Measurements from ENCODE around the gene IFNG. TPM values are rescaled to one million over a fixed set of nuclear protein-coding genes. Genes with fewer than 3 reads are reported as not detected.

Gene IFNG
- total RNA-seq, 2 experiments from 2014 or later, result 2.8 to 3.4 TPM

GRCh38 chr12:68158432-68158831 lies 1.1 kb downstream of the IFNG start:
- H3K9me3 Mint-ChIP-seq, result no peaks in the 10 kb centered on the region
- H3K4me1 Mint-ChIP-seq, result peaks cover 15% of the 10 kb centered on the region
- peak; percentile 44 for DNase-seq
- H3K4me3 Mint-ChIP-seq, result no peak overlapping the region
- peaks cover 2% of the 10 kb centered on the region for H3K36me3 Mint-ChIP-seq (ENCODE audit: low read depth)
- H3K27ac Mint-ChIP-seq, result no peak overlapping the region
- H3K27me3 Mint-ChIP-seq, result no peaks in the 10 kb centered on the region
- ChIA-PET CTCF (interaction anchor here (0.6 to 4.2 kb wide), 31 partner anchors 9 to 890 kb away, joined by 3 to 19 read pairs (median 4); no protein-coding TSS in a partner anchor), POLR2A (interaction anchor here (0.5 to 1.1 kb wide), 3 partner anchors 38 to 654 kb away, joined by 3 to 4 read pairs (median 3); no protein-coding TSS in a partner anchor)

GRCh38 chr12:68157380-68157779 lies 2.2 kb downstream of the IFNG start:
- peaks cover 15% of the 10 kb centered on the region for H3K4me1 Mint-ChIP-seq
- H3K36me3 Mint-ChIP-seq (ENCODE audit: low read depth), result peaks cover 2% of the 10 kb centered on the region
- CTCF ChIA-PET, result interaction anchor here (0.7 to 4.2 kb wide), 22 partner anchors 8 to 790 kb away, joined by 3 to 19 read pairs (median 6); no protein-coding TSS in a partner anchor

GRCh38 chr12:68156636-68157035 lies 2.9 kb downstream of the IFNG start:
- H3K4me3 Mint-ChIP-seq, result no peak overlapping the region
- CTCF ChIA-PET, result interaction anchor here (0.7 to 4.2 kb wide), 10 partner anchors 12 to 790 kb away, joined by 3 to 19 read pairs (median 7); no protein-coding TSS in a partner anchor
- POLR2A ChIA-PET, result interaction anchor here (0.6 to 0.7 kb wide), 2 partner anchors 21 to 64 kb away, joined by 3 to 6 read pairs; no protein-coding TSS in a partner anchor
- H3K4me1 Mint-ChIP-seq, result peaks cover 15% of the 10 kb centered on the region
- no peaks in the 10 kb centered on the region for H3K9me3 Mint-ChIP-seq
- H3K36me3 Mint-ChIP-seq (ENCODE audit: low read depth), result peaks cover 2% of the 10 kb centered on the region
- no peaks in the 10 kb centered on the region for H3K27me3 Mint-ChIP-seq
- no peak for DNase-seq
- no peak overlapping the region for H3K27ac Mint-ChIP-seq

More at GRCh38 chr12:68157380-68157779, 2.2 kb downstream of the IFNG start:
- H3K9me3 Mint-ChIP-seq, result no peaks in the 10 kb centered on the region
- POLR2A ChIA-PET, result interaction anchor here (0.6 kb wide), 1 partner anchor 63 kb away, joined by 3 read pairs; no protein-coding TSS in a partner anchor
- peak overlapping the region; percentile 22 for H3K4me3 Mint-ChIP-seq
- H3K27ac Mint-ChIP-seq, result no peak overlapping the region
- DNase-seq, result no peak
- H3K27me3 Mint-ChIP-seq, result no peaks in the 10 kb centered on the region

- H3K27me3 Mint-ChIP-seq, result no peaks in the 10 kb centered on the region
- no peak overlapping the region for H3K4me3 Mint-ChIP-seq
- DNase-seq, result no peak
- no peak overlapping the region for H3K27ac Mint-ChIP-seq
- H3K9me3 Mint-ChIP-seq, result no peaks in the 10 kb centered on the region
- peaks cover 16% of the 10 kb centered on the region for H3K4me1 Mint-ChIP-seq
- H3K36me3 Mint-ChIP-seq (ENCODE audit: low read depth), result peaks cover 2% of the 10 kb centered on the region
- POLR2A ChIA-PET, result no interaction called here
- CTCF ChIA-PET, result interaction anchor here (0.6 kb wide), 1 partner anchor 751 kb away, joined by 3 read pairs; no protein-coding TSS in a partner anchor
Observed at GRCh38 chr12:68154779-68155178, 4.8 kb downstream of the IFNG start.

GRCh38 chr12:68148261-68148951 lies 11.1 kb downstream of the IFNG start:
- H3K9me3 Mint-ChIP-seq, result no peaks in the 10 kb centered on the region
- CTCF ChIA-PET, result interaction anchor here (0.7 to 2.4 kb wide), 2 partner anchors 10 to 100 kb away, joined by 3 to 8 read pairs; no protein-coding TSS in a partner anchor
- peaks cover 4% of the 10 kb centered on the region for H3K27me3 Mint-ChIP-seq
- peaks cover 2% of the 10 kb centered on the region for H3K4me1 Mint-ChIP-seq
- H3K36me3 Mint-ChIP-seq (ENCODE audit: low read depth), result peaks cover 1% of the 10 kb centered on the region
- no peak for DNase-seq
- POLR2A ChIA-PET, result no interaction called here
- H3K27ac Mint-ChIP-seq, result no peak overlapping the region
- no peak overlapping the region for H3K4me3 Mint-ChIP-seq

GRCh38 chr12:68140556-68140955 lies 19.0 kb downstream of the IFNG start:
- H3K36me3 Mint-ChIP-seq (ENCODE audit: low read depth), result peaks cover 2% of the 10 kb centered on the region
- H3K27me3 Mint-ChIP-seq, result no peaks in the 10 kb centered on the region

GRCh38 chr12:68139941-68140340 lies 19.6 kb downstream of the IFNG start:
- CTCF ChIA-PET, result no interaction called here
- DNase-seq, result no peak
- peaks cover 44% of the 10 kb centered on the region for H3K4me1 Mint-ChIP-seq
- H3K27me3 Mint-ChIP-seq, result no peaks in the 10 kb centered on the region
- H3K9me3 Mint-ChIP-seq, result peaks cover 9% of the 10 kb centered on the region
- H3K27ac Mint-ChIP-seq, result no peak overlapping the region
- no peak overlapping the region for H3K4me3 Mint-ChIP-seq
- peaks cover 2% of the 10 kb centered on the region for H3K36me3 Mint-ChIP-seq (ENCODE audit: low read depth)
- POLR2A ChIA-PET, result no interaction called here

More at GRCh38 chr12:68140556-68140955, 19.0 kb downstream of the IFNG start:
- peaks cover 9% of the 10 kb centered on the region for H3K9me3 Mint-ChIP-seq
- no peak for DNase-seq
- no peak overlapping the region for H3K27ac Mint-ChIP-seq
- ChIA-PET POLR2A (no interaction called here), CTCF (no interaction called here)
- peaks cover 44% of the 10 kb centered on the region for H3K4me1 Mint-ChIP-seq
- H3K4me3 Mint-ChIP-seq, result no peak overlapping the region

GRCh38 chr12:68139001-68139400 lies 20.5 kb downstream of the IFNG start:
- Mint-ChIP-seq H3K36me3 (ENCODE audit: low read depth) (peaks cover 2% of the 10 kb centered on the region), H3K9me3 (peaks cover 11% of the 10 kb centered on the region), H3K27me3 (no peaks in the 10 kb centered on the region), H3K27ac (no peak overlapping the region), H3K4me3 (no peak overlapping the region), H3K4me1 (peaks cover 44% of the 10 kb centered on the region)
- ChIA-PET POLR2A (no interaction called here), CTCF (interaction anchor here (1.1 kb wide), 1 partner anchor 19 kb away, joined by 3 read pairs; no protein-coding TSS in a partner anchor)
- DNase-seq, result no peak

- Mint-ChIP-seq H3K4me1 (peaks cover 44% of the 10 kb centered on the region), H3K27me3 (no peaks in the 10 kb centered on the region), H3K9me3 (peaks cover 11% of the 10 kb centered on the region), H3K36me3 (ENCODE audit: low read depth) (peaks cover 5% of the 10 kb centered on the region), H3K27ac (no peak overlapping the region), H3K4me3 (no peak overlapping the region)
- POLR2A ChIA-PET, result no interaction called here
- DNase-seq, result no peak
- CTCF ChIA-PET, result interaction anchor here (1.1 kb wide), 1 partner anchor 19 kb away, joined by 3 read pairs; no protein-coding TSS in a partner anchor
Observed at GRCh38 chr12:68138480-68138879, 21.1 kb downstream of the IFNG start.

GRCh38 chr12:68137335-68137830 lies 22.2 kb downstream of the IFNG start:
- Mint-ChIP-seq H3K9me3 (peaks cover 13% of the 10 kb centered on the region), H3K27me3 (no peaks in the 10 kb centered on the region), H3K4me3 (peak overlapping the region; percentile 11), H3K4me1 (peaks cover 44% of the 10 kb centered on the region), H3K36me3 (ENCODE audit: low read depth) (peaks cover 8% of the 10 kb centered on the region), H3K27ac (peak overlapping the region; percentile 37)
- CTCF ChIA-PET, result interaction anchor here (1.7 kb wide), 1 partner anchor 21 kb away, joined by 5 read pairs; no protein-coding TSS in a partner anchor
- POLR2A ChIA-PET, result no interaction called here
- peak; percentile 10 for DNase-seq

- H3K27ac Mint-ChIP-seq, result no peak overlapping the region
- H3K4me3 Mint-ChIP-seq, result no peak overlapping the region
- peaks cover 20% of the 10 kb centered on the region for H3K36me3 Mint-ChIP-seq (ENCODE audit: low read depth)
- POLR2A ChIA-PET, result no interaction called here
- no peaks in the 10 kb centered on the region for H3K27me3 Mint-ChIP-seq
- CTCF ChIA-PET, result interaction anchor here (0.9 to 2.4 kb wide), 4 partner anchors 10 to 52 kb away, joined by 3 to 15 read pairs (median 4); partner anchors contain the start of gene IFNG
- H3K4me1 Mint-ChIP-seq, result peaks cover 48% of the 10 kb centered on the region
- H3K9me3 Mint-ChIP-seq, result peaks cover 27% of the 10 kb centered on the region
- DNase-seq, result no peak
Observed at GRCh38 chr12:68135520-68135919, 24.0 kb downstream of the IFNG start.

GRCh38 chr12:68131867-68132414 lies 27.6 kb downstream of the IFNG start:
- H3K4me1 Mint-ChIP-seq, result peaks cover 23% of the 10 kb centered on the region
- no peak overlapping the region for H3K4me3 Mint-ChIP-seq
- H3K36me3 Mint-ChIP-seq (ENCODE audit: low read depth), result peaks cover 38% of the 10 kb centered on the region
- H3K9me3 Mint-ChIP-seq, result peaks cover 37% of the 10 kb centered on the region
- CTCF ChIA-PET, result interaction anchor here (0.7 to 1.9 kb wide), 7 partner anchors 8 to 28 kb away, joined by 3 to 7 read pairs (median 3); no protein-coding TSS in a partner anchor
- no peak for DNase-seq
- H3K27ac Mint-ChIP-seq, result peak overlapping the region; percentile 21
- POLR2A ChIA-PET, result no interaction called here
- H3K27me3 Mint-ChIP-seq, result no peaks in the 10 kb centered on the region

- CTCF ChIA-PET, result interaction anchor here (0.6 to 1.6 kb wide), 3 partner anchors 9 to 84 kb away, joined by 3 to 7 read pairs (median 3); no protein-coding TSS in a partner anchor
- Mint-ChIP-seq H3K4me3 (no peak overlapping the region), H3K4me1 (peaks cover 12% of the 10 kb centered on the region), H3K9me3 (peaks cover 46% of the 10 kb centered on the region), H3K27ac (no peak overlapping the region), H3K27me3 (no peaks in the 10 kb centered on the region), H3K36me3 (ENCODE audit: low read depth) (peaks cover 45% of the 10 kb centered on the region)
- no peak for DNase-seq
- POLR2A ChIA-PET, result no interaction called here
Observed at GRCh38 chr12:68129979-68130378, 29.6 kb downstream of the IFNG start.

All from activated CD4-positive, alpha-beta T cell treated with anti-CD3 and anti-CD28 coated beads, Interleukin-2, amount 10 ng/mL, durations not matched to agents 7 days and 5 days (primary cell).